GM19395 (cell line): ENCODE data around the gene PRR19.
"Not testable (repeated sequence)": the region's sequence is repeated elsewhere in the genome, so short reads cannot be mapped to it uniquely, and the experiment has no call there.

Source experiments
- ATAC-seq: cut with Tn5 transposase; IDR thresholded peaks from one replicate; pipeline ENCODE4 v1.9.1; 2021; ENCODE audit warnings: mild to moderate bottlenecking, moderate library complexity; ENCODE audit not compliant: unreplicated experiment

PRR19 gene

GRCh38 chr19:42301646-42302203, at the start of gene PRR19:
Gene PRR19 (plus strand): TSS chr19:42302132. CDS start chr19:42309585, 7,453 bp downstream.
- ATAC-seq = peak; percentile 13

GRCh38 chr19:42252365-42253244, 49.3 kb upstream of the PRR19 start:
- ATAC-seq = no peak

GRCh38 chr19:42253245-42254088, 48.5 kb upstream of the PRR19 start:
- no peak for ATAC-seq

- peak; percentile 18 for ATAC-seq
Measured at GRCh38 chr19:42254089-42254849, 47.7 kb upstream of the PRR19 start.

- peak; percentile 55 for ATAC-seq
Measured at GRCh38 chr19:42254850-42255765, 46.8 kb upstream of the PRR19 start, which contains the start of gene ERF. Gene ERF (minus strand): TSS chr19:42255128. CDS start chr19:42254999, 129 bp downstream.

- ATAC-seq = no peak
Measured at GRCh38 chr19:42255766-42256745, 45.9 kb upstream of the PRR19 start.

- ATAC-seq = not testable (repeated sequence)
Measured at GRCh38 chr19:42257842-42258241, 44.1 kb upstream of the PRR19 start.

GRCh38 chr19:42261763-42262162, 40.2 kb upstream of the PRR19 start:
- ATAC-seq = no peak

GRCh38 chr19:42266105-42266504, 35.8 kb upstream of the PRR19 start:
- not testable (repeated sequence) for ATAC-seq

GRCh38 chr19:42266928-42267603, 34.9 kb upstream of the PRR19 start:
- ATAC-seq = not testable (repeated sequence)

GRCh38 chr19:42267644-42268141, 34.2 kb upstream of the PRR19 start:
- ATAC-seq = no peak

- ATAC-seq = peak; percentile 65
Measured at GRCh38 chr19:42268142-42268703, 33.7 kb upstream of the PRR19 start.

GRCh38 chr19:42268704-42269477, 33.0 kb upstream of the PRR19 start, which contains the start of gene CIC:
Gene CIC (plus strand): TSS chr19:42269252. CDS start chr19:42271784, 2,532 bp downstream.
- peak; percentile 80 for ATAC-seq

GRCh38 chr19:42269478-42270345, 32.2 kb upstream of the PRR19 start:
- no peak for ATAC-seq

- no peak for ATAC-seq
Measured at GRCh38 chr19:42270346-42271044, 31.4 kb upstream of the PRR19 start.
